Placental epithelial cell (primary cell): ENCODE results near the gene PLCG2. TPM values are rescaled to one million over a fixed set of nuclear protein-coding genes. Genes with fewer than 3 reads are reported as not detected.

ENCODE experiments used
- total RNA-seq: library from RNA; depleted of rRNA; stranded (reverse); fragments of >200 nt; gene quantifications from 2 replicates; pipeline ENCODE4 v1.2.3, GENCODE V29; 2012

PLCG2 gene
- 0.54 and 1.2 TPM in 2 replicates for total RNA-seq

GRCh38 chr16:81778861-81779535, at the start of gene PLCG2:
Gene PLCG2, plus strand, starts transcription at chr16:81779291. Its CDS starts 6,699 bp downstream, at chr16:81785990.

DNA sequence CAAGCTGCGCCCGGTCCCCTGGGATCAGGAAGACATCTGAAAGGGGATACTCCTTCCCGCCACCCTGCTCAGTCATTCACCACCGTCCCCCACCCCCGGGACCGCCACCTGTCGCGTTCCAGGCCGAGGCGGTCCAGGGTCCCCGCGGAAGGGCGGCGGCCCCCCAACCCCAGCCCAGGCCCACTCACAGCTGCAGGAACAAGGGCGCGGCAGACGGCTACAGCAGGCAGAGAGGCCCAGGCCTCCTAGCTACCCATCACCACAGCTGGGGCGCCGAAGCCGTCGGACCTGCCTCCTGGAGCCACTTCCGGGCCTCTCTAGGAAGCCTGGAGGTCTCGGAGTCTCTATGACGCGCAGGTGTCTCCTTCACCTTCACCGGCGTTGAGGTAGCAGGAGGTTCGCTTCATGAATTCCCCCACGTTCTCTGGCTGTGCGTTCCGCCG, 232.1 kb downstream of the PLCG2 start, which contains the start of gene SDR42E1:
Gene SDR42E1 (minus strand): TSS at position 272 of the 443 bp plus-strand sequence. CDS start 10,612 bp downstream, outside the sequence.

Other genes starting within 250 kb of the PLCG2 start
- 8.6 and 11.2 TPM in 2 replicates for gene SDR42E1, start 232.2 kb downstream of the PLCG2 start, total RNA-seq